Measurements from ENCODE around the gene NRCAM. TPM values are rescaled to one million over a fixed set of nuclear protein-coding genes. Genes with fewer than 3 reads are reported as not detected.

The NRCAM gene
- total RNA-seq, 5 donors from 2014 or later (not counting 1 experiment from before 2014, with no cell fraction given) = 3.1 to 10.7 (median 5.0) TPM

DNA sequence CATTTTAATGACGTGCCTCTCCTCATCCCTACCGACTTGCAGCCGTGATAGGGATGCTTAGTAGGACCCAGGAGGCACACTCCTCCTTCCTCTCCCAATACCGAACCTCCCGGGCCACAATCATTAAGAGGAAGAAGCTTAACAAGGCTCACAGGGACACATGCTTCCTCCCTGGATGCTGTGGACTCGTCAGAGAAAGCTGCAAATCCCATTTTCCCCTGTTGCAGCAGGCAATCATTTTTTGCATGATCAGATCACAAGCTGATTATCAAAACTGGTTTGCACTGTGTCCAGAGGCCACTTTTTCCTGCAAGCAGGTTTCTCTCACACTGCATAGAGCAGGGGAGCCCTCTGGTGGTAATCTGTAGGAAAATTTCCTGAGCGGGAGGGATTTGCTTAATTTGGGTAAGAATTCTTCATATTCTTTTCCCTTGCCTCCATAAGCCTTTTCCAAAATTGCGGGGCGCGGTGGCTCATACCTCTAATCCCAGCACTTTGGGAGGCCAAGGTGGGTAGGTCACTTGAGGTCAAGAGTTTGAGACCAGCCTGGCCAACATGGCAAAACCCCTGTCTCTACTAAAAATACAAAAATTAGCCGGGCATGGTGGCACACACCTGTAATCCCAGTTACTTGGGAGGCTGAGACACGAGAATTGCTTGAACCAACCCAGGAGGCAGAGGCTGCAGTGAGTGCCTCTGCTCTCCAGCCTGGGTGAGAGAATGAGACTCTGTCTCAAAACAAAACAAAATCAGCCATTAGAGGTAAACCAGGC lies 310.0 kb downstream of the NRCAM start:
- Histone ChIP-seq H3K4me3 (ENCODE audit: control insufficient read depth in 1 of 2, extremely low read depth in 1 of 2, low read length in 1 of 2) (no peak overlapping the region), H3K36me3 (ENCODE audit: control insufficient read depth in 2 of 2, extremely low read depth in 1 of 2, insufficient read depth in 1 of 2, low read length in 1 of 2) (no peaks in the 10 kb centered on the region), H3K27ac (ENCODE audit: low read length) (no peak overlapping the region), H3K9me3 (no peaks in the 10 kb centered on the region), H3K4me1 (ENCODE audit: control insufficient read depth in 1 of 2, extremely low read depth in 1 of 2, insufficient read depth in 2 of 2, low read length in 2 of 2) (peaks cover 0 to 5% of the 10 kb centered on the region in 2 experiments), H3K27me3 (replicated peaks in 1 of 2; ENCODE audit: control insufficient read depth in 2 of 2, extremely low read depth in 1 of 2, insufficient read depth in 2 of 2, low read length in 1 of 2) (peaks cover 0 to 15% of the 10 kb centered on the region in 2 experiments)
- ATAC-seq (replicated peaks in 1 of 4) (no peak), DNase-seq (peak in 22 of 35 experiments; percentile 4 to 62 (median 14))
- no peaks in the 10 kb centered on the region for H3K4me1 Mint-ChIP-seq
- peaks cover 4 to 11% of the 10 kb centered on the region in 2 donors for H3K27me3 Mint-ChIP-seq
- WGBS (ENCODE audit: insufficient coverage) = 38% methylated on average over 3 of the region's 12 CpGs
- ChIA-PET CTCF (interaction anchor here (0.5 to 1.7 kb wide), 16 partner anchors 8 to 1736 kb away, joined by 3 to 8 read pairs (median 3); no protein-coding TSS in a partner anchor), POLR2A (no interaction called here)
- H3K9me3 Mint-ChIP-seq = no peaks in the 10 kb centered on the region
- no peaks in the 10 kb centered on the region for H3K36me3 Mint-ChIP-seq
- no peak overlapping the region for H3K4me3 Mint-ChIP-seq
- no peak overlapping the region for H3K27ac Mint-ChIP-seq

DNA sequence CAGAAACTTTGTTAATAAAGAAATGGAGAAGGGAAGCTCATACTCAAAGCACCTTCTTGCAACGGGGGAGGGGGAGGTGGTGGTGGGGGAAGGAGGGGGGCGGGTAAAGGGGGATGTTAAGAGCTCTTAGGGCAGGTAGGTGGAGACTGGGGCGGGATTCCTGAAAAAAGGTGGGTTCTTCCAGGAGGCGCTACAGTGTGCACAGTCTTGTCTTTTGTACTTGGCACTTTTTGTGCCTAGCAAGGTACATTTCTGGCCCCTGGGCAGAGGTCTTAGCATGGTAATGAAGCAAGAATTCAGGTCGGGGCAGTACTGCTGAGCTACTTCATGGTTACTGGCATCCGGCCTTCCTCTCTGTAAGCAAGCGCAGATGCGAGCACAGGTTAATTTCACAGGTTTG lies 310.8 kb downstream of the NRCAM start:
- H3K27me3 Mint-ChIP-seq = peaks cover 4 to 10% of the 10 kb centered on the region in 2 donors
- H3K4me1 Mint-ChIP-seq = no peaks in the 10 kb centered on the region
- Histone ChIP-seq H3K4me3 (ENCODE audit: control insufficient read depth in 1 of 2, extremely low read depth in 1 of 2, low read length in 1 of 2) (no peak overlapping the region), H3K27ac (ENCODE audit: low read length) (no peak overlapping the region), H3K36me3 (ENCODE audit: control insufficient read depth in 2 of 2, extremely low read depth in 1 of 2, insufficient read depth in 1 of 2, low read length in 1 of 2) (no peaks in the 10 kb centered on the region), H3K4me1 (ENCODE audit: control insufficient read depth in 1 of 2, extremely low read depth in 1 of 2, insufficient read depth in 2 of 2, low read length in 2 of 2) (peaks cover 0 to 5% of the 10 kb centered on the region in 2 experiments), H3K9me3 (no peaks in the 10 kb centered on the region), H3K27me3 (replicated peaks in 1 of 2; ENCODE audit: control insufficient read depth in 2 of 2, extremely low read depth in 1 of 2, insufficient read depth in 2 of 2, low read length in 1 of 2) (peaks cover 0 to 15% of the 10 kb centered on the region in 2 experiments)
- H3K9me3 Mint-ChIP-seq = no peaks in the 10 kb centered on the region
- CTCF ChIA-PET = interaction anchor here (0.7 to 1.7 kb wide), 12 partner anchors 9 to 933 kb away, joined by 3 to 8 read pairs (median 3); no protein-coding TSS in a partner anchor
- H3K27ac Mint-ChIP-seq = no peak overlapping the region
- 83% methylated on average over 2 of the region's 8 CpGs for WGBS (ENCODE audit: insufficient coverage)
- ATAC-seq (replicated peaks in 1 of 4) = no peak
- POLR2A ChIA-PET = no interaction called here
- no peak for DNase-seq
- H3K4me3 Mint-ChIP-seq = no peak overlapping the region
- no peaks in the 10 kb centered on the region for H3K36me3 Mint-ChIP-seq

DNA sequence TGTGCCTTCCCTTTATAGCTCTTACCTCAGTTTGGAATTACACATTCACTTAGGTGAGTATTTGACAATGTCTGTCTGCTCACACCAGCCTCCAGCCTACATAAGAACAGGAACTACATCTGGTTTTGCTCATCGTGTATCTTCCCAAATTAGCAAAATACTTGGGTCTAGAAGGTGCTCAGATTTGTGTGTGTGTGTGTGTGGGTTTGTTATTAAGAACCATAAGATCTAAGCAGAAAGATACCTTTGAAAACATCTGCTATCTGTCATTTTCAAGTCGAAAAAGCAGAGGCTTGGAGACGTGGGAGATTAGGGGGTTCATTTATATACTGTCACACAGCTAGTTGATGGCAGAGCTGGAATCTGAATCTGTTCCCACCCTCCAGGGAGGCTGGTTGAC lies 311.3 kb downstream of the NRCAM start:
- Mint-ChIP-seq H3K36me3 (no peaks in the 10 kb centered on the region), H3K9me3 (no peaks in the 10 kb centered on the region), H3K27ac (no peak overlapping the region), H3K27me3 (peaks cover 4 to 13% of the 10 kb centered on the region in 2 donors), H3K4me3 (no peak overlapping the region), H3K4me1 (no peaks in the 10 kb centered on the region)
- no CpG with 5 or more reads among the region's 3 CpGs for WGBS (ENCODE audit: insufficient coverage)
- Histone ChIP-seq H3K36me3 (ENCODE audit: control insufficient read depth in 2 of 2, extremely low read depth in 1 of 2, insufficient read depth in 1 of 2, low read length in 1 of 2) (no peaks in the 10 kb centered on the region), H3K4me3 (ENCODE audit: control insufficient read depth in 1 of 2, extremely low read depth in 1 of 2, low read length in 1 of 2) (no peak overlapping the region), H3K9me3 (no peaks in the 10 kb centered on the region), H3K27me3 (replicated peaks in 1 of 2; ENCODE audit: control insufficient read depth in 2 of 2, extremely low read depth in 1 of 2, insufficient read depth in 2 of 2, low read length in 1 of 2) (peaks cover 0 to 15% of the 10 kb centered on the region in 2 experiments), H3K27ac (ENCODE audit: low read length) (no peak overlapping the region), H3K4me1 (ENCODE audit: control insufficient read depth in 1 of 2, extremely low read depth in 1 of 2, insufficient read depth in 2 of 2, low read length in 2 of 2) (peaks cover 0 to 5% of the 10 kb centered on the region in 2 experiments)
- DNase-seq = no peak
- no peak for ATAC-seq (replicated peaks in 1 of 4)
- ChIA-PET POLR2A (no interaction called here), CTCF (interaction anchor here (0.5 to 1.7 kb wide), 7 partner anchors 8 to 403 kb away, joined by 3 to 11 read pairs (median 5); no protein-coding TSS in a partner anchor)

GRCh38 chr7:108143658-108144420 lies 312.4 kb downstream of the NRCAM start:
- H3K9me3 ChIP-seq = no peaks in the 10 kb centered on the region
- H3K27me3 Mint-ChIP-seq = peaks cover 4 to 18% of the 10 kb centered on the region in 2 donors
- ChIA-PET POLR2A (no interaction called here), CTCF (no interaction called here)
- H3K36me3 ChIP-seq (ENCODE audit: control insufficient read depth in 2 of 2, extremely low read depth in 1 of 2, insufficient read depth in 1 of 2, low read length in 1 of 2) = no peaks in the 10 kb centered on the region
- H3K4me3 Mint-ChIP-seq = no peak overlapping the region
- H3K9me3 Mint-ChIP-seq = no peaks in the 10 kb centered on the region
- H3K27me3 ChIP-seq (replicated peaks in 1 of 2; ENCODE audit: control insufficient read depth in 2 of 2, extremely low read depth in 1 of 2, insufficient read depth in 2 of 2, low read length in 1 of 2) = peaks cover 0 to 15% of the 10 kb centered on the region in 2 experiments
- H3K36me3 Mint-ChIP-seq = no peaks in the 10 kb centered on the region
- no peak overlapping the region for H3K4me3 ChIP-seq (ENCODE audit: control insufficient read depth in 1 of 2, extremely low read depth in 1 of 2, low read length in 1 of 2)
- H3K4me1 Mint-ChIP-seq = no peaks in the 10 kb centered on the region
- H3K4me1 ChIP-seq (ENCODE audit: control insufficient read depth in 1 of 2, extremely low read depth in 1 of 2, insufficient read depth in 2 of 2, low read length in 2 of 2) = peaks cover 0 to 5% of the 10 kb centered on the region in 2 experiments
- ATAC-seq (replicated peaks in 1 of 4) = no peak
- H3K27ac Mint-ChIP-seq = no peak overlapping the region
- WGBS (ENCODE audit: insufficient coverage) = 100% methylated on average over 1 of the region's 6 CpGs
- no peak overlapping the region for H3K27ac ChIP-seq (ENCODE audit: low read length)
- DNase-seq = no peak

DNA sequence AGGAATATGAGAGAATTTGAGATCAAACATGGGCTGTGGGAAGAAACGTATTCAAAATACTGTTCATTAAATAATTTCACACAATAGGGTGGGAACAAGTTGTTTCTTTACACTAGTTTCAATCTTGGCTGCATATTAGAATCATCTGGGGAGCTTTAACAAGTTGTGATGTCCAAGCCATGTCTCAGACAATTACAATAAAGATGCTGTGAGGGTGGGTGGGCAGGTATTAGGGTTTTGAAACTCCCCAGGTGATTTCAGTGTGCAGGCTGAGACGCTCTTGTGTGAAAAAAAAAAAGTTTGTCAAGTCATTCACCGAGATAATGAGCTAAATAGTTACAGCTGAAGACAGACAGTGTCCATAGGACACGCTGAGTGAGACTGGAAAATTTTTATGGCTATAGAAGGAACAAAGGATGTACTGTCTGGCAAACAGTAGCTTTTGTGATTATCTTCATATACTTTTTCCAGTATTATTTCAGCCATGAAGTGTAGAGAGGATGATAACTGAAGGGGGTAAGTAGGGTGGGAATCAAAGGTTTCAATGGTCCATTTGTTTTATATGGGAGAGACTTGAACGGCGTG lies 313.5 kb downstream of the NRCAM start:
- no peak for ATAC-seq (replicated peaks in 1 of 4)
- 73% methylated on average over 3 of the region's 6 CpGs for WGBS (ENCODE audit: insufficient coverage)
- Histone ChIP-seq H3K36me3 (ENCODE audit: control insufficient read depth in 2 of 2, extremely low read depth in 1 of 2, insufficient read depth in 1 of 2, low read length in 1 of 2) (no peaks in the 10 kb centered on the region), H3K27me3 (replicated peaks in 1 of 2; ENCODE audit: control insufficient read depth in 2 of 2, extremely low read depth in 1 of 2, insufficient read depth in 2 of 2, low read length in 1 of 2) (peaks cover 0 to 15% of the 10 kb centered on the region in 2 experiments), H3K4me1 (ENCODE audit: control insufficient read depth in 1 of 2, extremely low read depth in 1 of 2, insufficient read depth in 2 of 2, low read length in 2 of 2) (peaks cover 0 to 5% of the 10 kb centered on the region in 2 experiments), H3K4me3 (ENCODE audit: control insufficient read depth in 1 of 2, extremely low read depth in 1 of 2, low read length in 1 of 2) (no peak overlapping the region), H3K9me3 (no peaks in the 10 kb centered on the region), H3K27ac (ENCODE audit: low read length) (no peak overlapping the region)
- Mint-ChIP-seq H3K4me1 (no peaks in the 10 kb centered on the region), H3K27ac (no peak overlapping the region), H3K36me3 (no peaks in the 10 kb centered on the region), H3K9me3 (no peaks in the 10 kb centered on the region), H3K27me3 (peaks cover 4 to 18% of the 10 kb centered on the region in 2 donors), H3K4me3 (no peak overlapping the region)
- ChIA-PET CTCF (no interaction called here), POLR2A (no interaction called here)
- DNase-seq = no peak

GRCh38 chr7:108142180-108142579 lies 314.1 kb downstream of the NRCAM start:
- Mint-ChIP-seq H3K9me3 (no peaks in the 10 kb centered on the region), H3K27ac (no peak overlapping the region), H3K36me3 (no peaks in the 10 kb centered on the region), H3K4me3 (no peak overlapping the region), H3K4me1 (no peaks in the 10 kb centered on the region), H3K27me3 (peaks cover 4 to 18% of the 10 kb centered on the region in 2 donors)
- peaks cover 0 to 15% of the 10 kb centered on the region in 2 experiments for H3K27me3 ChIP-seq (replicated peaks in 1 of 2; ENCODE audit: control insufficient read depth in 2 of 2, extremely low read depth in 1 of 2, insufficient read depth in 2 of 2, low read length in 1 of 2)
- DNase-seq (no peak), ATAC-seq (replicated peaks in 1 of 4) (no peak)
- ChIA-PET POLR2A (no interaction called here), CTCF (no interaction called here)
- H3K36me3 ChIP-seq (ENCODE audit: control insufficient read depth in 2 of 2, extremely low read depth in 1 of 2, insufficient read depth in 1 of 2, low read length in 1 of 2) = no peaks in the 10 kb centered on the region
- WGBS (ENCODE audit: insufficient coverage) = no CpG with 5 or more reads among the region's 4 CpGs
- H3K4me3 ChIP-seq (ENCODE audit: control insufficient read depth in 1 of 2, extremely low read depth in 1 of 2, low read length in 1 of 2) = no peak overlapping the region
- H3K27ac ChIP-seq (ENCODE audit: low read length) = no peak overlapping the region
- H3K4me1 ChIP-seq (ENCODE audit: control insufficient read depth in 1 of 2, extremely low read depth in 1 of 2, insufficient read depth in 2 of 2, low read length in 2 of 2) = peaks cover 0 to 5% of the 10 kb centered on the region in 2 experiments
- no peaks in the 10 kb centered on the region for H3K9me3 ChIP-seq

All from T-cell (primary cell).